ENCODE data around the gene RPAP3. TPM values are rescaled to one million over a fixed set of nuclear protein-coding genes. Genes with fewer than 3 reads are reported as not detected.

Gene RPAP3
- polyA plus RNA-seq, 1 donor (not counting 4 experiments of a cell fraction or from before 2014, with no cell fraction given): 22.9 TPM

- Histone ChIP-seq H3K4me1 (ENCODE audit: control insufficient read depth, extremely low read depth, insufficient read depth, low read length) (no peaks in the 10 kb centered on the region), H3K36me3 (ENCODE audit: control insufficient read depth in 2 of 2, extremely low read depth in 1 of 2, insufficient read depth in 2 of 2, low read length in 2 of 2) (peaks cover 0 to 5% of the 10 kb centered on the region in 2 experiments), H3K27me3 (ENCODE audit: control insufficient read depth, extremely low read depth, insufficient read depth, low read length) (no peaks in the 10 kb centered on the region), H3K4me2 (ENCODE audit: control insufficient read depth, extremely low read depth, insufficient read depth, low read depth, low read length) (no peak overlapping the region), H3K4me3 (ENCODE audit: control insufficient read depth in 2 of 3, extremely low read depth in 1 of 3, insufficient read depth in 2 of 3, low read depth in 1 of 3, low read length in 3 of 3) (no peak overlapping the region), H3K79me2 (ENCODE audit: control insufficient read depth, insufficient read depth, low read length) (no peaks in the 10 kb centered on the region), H3K9me1 (ENCODE audit: control insufficient read depth, extremely low read depth, insufficient read depth, low read length) (no peaks in the 10 kb centered on the region), H3K9me3 (ENCODE audit: control insufficient read depth, low read depth, low read length) (no peaks in the 10 kb centered on the region), H4K20me1 (ENCODE audit: control insufficient read depth, extremely low read depth, insufficient read depth, low read length) (no peaks in the 10 kb centered on the region), H3K27ac (ENCODE audit: control insufficient read depth, insufficient read depth, low read length) (no peak overlapping the region), H2AFZ (ENCODE audit: control insufficient read depth, low read length) (no peak overlapping the region), H3K9ac (ENCODE audit: control insufficient read depth, extremely low read depth, insufficient read depth, low read length) (no peak overlapping the region)
- dilution Hi-C loops (cut with MboI; ENCODE audit: extremely low pct_ligation_motif_present, low sequenced_read_pairs): no loop called here
- TF ChIP-seq EZH2 (IDR thresholded peaks at IDR 0.05; ENCODE audit: low read length) (no peak), CTCF (optimal IDR thresholded peaks at IDR 0.05 in 1 of 3, IDR thresholded peaks at IDR 0.05 in 1 of 3, conservative IDR thresholded peaks at IDR 0.05 in 1 of 3; ENCODE audit: extremely low read depth in 1 of 3, insufficient read depth in 2 of 3, low read length in 3 of 3) (no peak)
- FAIRE-seq (no peak), DNase-seq (ENCODE audit: low read depth, low spot score) (no peak)
Measured at GRCh38 chr12:47734725-47735480, 29.1 kb upstream of the RPAP3 start.

- no peak for FAIRE-seq
Measured at GRCh38 chr12:47733142-47733541, 27.3 kb upstream of the RPAP3 start.

More at GRCh38 chr12:47733142-47733541, 27.3 kb upstream of the RPAP3 start:
- Histone ChIP-seq H4K20me1 (ENCODE audit: control insufficient read depth, extremely low read depth, insufficient read depth, low read length) (no peaks in the 10 kb centered on the region), H3K27me3 (ENCODE audit: control insufficient read depth, extremely low read depth, insufficient read depth, low read length) (no peaks in the 10 kb centered on the region), H3K4me3 (ENCODE audit: control insufficient read depth in 2 of 3, extremely low read depth in 1 of 3, insufficient read depth in 2 of 3, low read depth in 1 of 3, low read length in 3 of 3) (no peak overlapping the region), H3K4me2 (ENCODE audit: control insufficient read depth, extremely low read depth, insufficient read depth, low read depth, low read length) (no peak overlapping the region), H3K79me2 (ENCODE audit: control insufficient read depth, insufficient read depth, low read length) (no peaks in the 10 kb centered on the region), H3K36me3 (ENCODE audit: control insufficient read depth in 2 of 2, extremely low read depth in 1 of 2, insufficient read depth in 2 of 2, low read length in 2 of 2) (peaks cover 0 to 5% of the 10 kb centered on the region in 2 experiments), H3K9me3 (ENCODE audit: control insufficient read depth, low read depth, low read length) (no peaks in the 10 kb centered on the region), H3K9me1 (ENCODE audit: control insufficient read depth, extremely low read depth, insufficient read depth, low read length) (no peaks in the 10 kb centered on the region), H3K27ac (ENCODE audit: control insufficient read depth, insufficient read depth, low read length) (no peak overlapping the region), H3K4me1 (ENCODE audit: control insufficient read depth, extremely low read depth, insufficient read depth, low read length) (peaks cover 2% of the 10 kb centered on the region), H3K9ac (ENCODE audit: control insufficient read depth, extremely low read depth, insufficient read depth, low read length) (no peak overlapping the region), H2AFZ (ENCODE audit: control insufficient read depth, low read length) (no peak overlapping the region)
- TF ChIP-seq EZH2 (IDR thresholded peaks at IDR 0.05; ENCODE audit: low read length): no peak
- peak in 2 of 3 experiments; percentile 2 to 7 for TF ChIP-seq CTCF (optimal IDR thresholded peaks at IDR 0.05 in 1 of 3, IDR thresholded peaks at IDR 0.05 in 1 of 3, conservative IDR thresholded peaks at IDR 0.05 in 1 of 3; ENCODE audit: extremely low read depth in 1 of 3, insufficient read depth in 2 of 3, low read length in 3 of 3)
- DNase-seq (ENCODE audit: low read depth, low spot score): no peak
- dilution Hi-C loops (cut with MboI; ENCODE audit: extremely low pct_ligation_motif_present, low sequenced_read_pairs): no loop called here

Data from keratinocyte (primary cell).